GM23248 (cell line): ENCODE data around the gene STX1B. TPM values are rescaled to one million over a fixed set of nuclear protein-coding genes. Genes with fewer than 3 reads are reported as not detected.

Source experiments
- DNase-seq: peaks from one replicate; pipeline ENCODE4 v3.0.0-alpha.2; 2015
- H2AFZ ChIP-seq: fragments of 200-600 bp; sonication (generic); 2 replicates; pipeline ENCODE4 v1.6.1; 2016; ENCODE audit warnings: antibody characterized with exemption
- H3F3A ChIP-seq: fragments of 200-600 bp; sonication (generic); 2 replicates; pipeline ENCODE4 v1.6.1; 2016; ENCODE audit warnings: mild to moderate bottlenecking, antibody characterized with exemption, mixed run types; ENCODE audit not compliant: insufficient read depth
- H3K27ac ChIP-seq: fragments of 200-600 bp; sonication (generic); 2 replicates; pipeline ENCODE4 v1.5.1; 2016; ENCODE audit warnings: mild to moderate bottlenecking
- H3K27me3 ChIP-seq: fragments of 200-600 bp; sonication (generic); replicated peaks from 2 replicates; pipeline ENCODE4 v1.6.1; 2016; ENCODE audit warnings: mild to moderate bottlenecking; ENCODE audit not compliant: insufficient read depth
- H3K36me3 ChIP-seq: fragments of 200-600 bp; sonication (generic); 2 replicates; pipeline ENCODE4 v1.6.1; 2016; ENCODE audit warnings: low read depth, mild to moderate bottlenecking
- H3K4me1 ChIP-seq: fragments of 200-600 bp; sonication (generic); 2 replicates; pipeline ENCODE4 v1.6.1; 2016; ENCODE audit warnings: mild to moderate bottlenecking; ENCODE audit not compliant: insufficient read depth
- H3K4me2 ChIP-seq: fragments of 200-600 bp; sonication (generic); one replicate; pipeline ENCODE4 v1.6.1; 2016; ENCODE audit warnings: mild to moderate bottlenecking; ENCODE audit not compliant: unreplicated experiment
- H3K4me3 ChIP-seq: fragments of 200-600 bp; sonication (generic); 2 replicates; pipeline ENCODE4 v1.5.1; 2016; ENCODE audit warnings: mild to moderate bottlenecking
- H3K79me2 ChIP-seq: fragments of 200-600 bp; sonication (generic); 2 replicates; pipeline ENCODE4 v1.6.1; 2016; ENCODE audit warnings: mild to moderate bottlenecking; ENCODE audit not compliant: insufficient read depth
- H3K9ac ChIP-seq: fragments of 200-600 bp; sonication (generic); 2 replicates; pipeline ENCODE4 v1.6.1; 2016; ENCODE audit warnings: mild to moderate bottlenecking
- H3K9me2 ChIP-seq: fragments of 200-600 bp; sonication (generic); 2 replicates; pipeline ENCODE4 v1.6.1; 2016; ENCODE audit warnings: mixed run types, mild to moderate bottlenecking, moderate library complexity; ENCODE audit not compliant: insufficient read depth
- H3K9me3 ChIP-seq: fragments of 200-600 bp; sonication (generic); one replicate; pipeline ENCODE4 v1.6.1; 2017; ENCODE audit warnings: low read depth
- H4K20me1 ChIP-seq: fragments of 200-600 bp; sonication (generic); 2 replicates; pipeline ENCODE4 v1.6.0; 2016; ENCODE audit not compliant: insufficient read depth
- EZH2 ChIP-seq: fragments of 200-600 bp; sonication (generic); IDR thresholded peaks from 2 replicates; pipeline ENCODE4 v1.6.1; 2018; ENCODE audit warnings: antibody characterized with exemption, mild to moderate bottlenecking; ENCODE audit not compliant: insufficient read depth, poor library complexity, severe bottlenecking
- EZH2phosphoT487 ChIP-seq: fragments of 200-600 bp; sonication (generic); IDR thresholded peaks from 2 replicates; pipeline ENCODE4 v1.6.1; 2018; ENCODE audit warnings: antibody characterized with exemption, moderate library complexity, mild to moderate bottlenecking, low read depth; ENCODE audit not compliant: insufficient read depth
- WGBS, 2 experiments: methylation state at CpG; one replicate each; pipeline ENCODE4 v1.1.6; 2015 to 2017; ENCODE audit warnings: low lambda C conversion rate in 2 of 2, low coverage in 1 of 2; ENCODE audit errors: missing lambda C conversion rate in 2 of 2; 5-methylcytosine and 5-hydroxymethylcytosine counted together
- in situ Hi-C: fragments of 300-500 bp; cut with MboI; formaldehyde crosslinking; loops from 2 replicates; pipeline ENCODE4 v1.15.0; 2020
- polyA plus RNA-seq: library from polyadenylated mRNA; unstranded; fragments of >200 nt; fragmentation: Nextera tagmentation; extraction: Ambion mirVana; gene quantifications from 2 replicates; pipeline ENCODE4 v1.2.1, GENCODE V29; 2016
- total RNA-seq: library from RNA; depleted of rRNA; stranded (reverse); fragments of >200 nt; shearing (Covaris generic); gene quantifications from 2 replicates; pipeline ENCODE4 v1.2.3, GENCODE V29; 2014

STX1B gene
- total and polyA plus RNA-seq, 2 experiments from 2014 or later = 0.23 to 2.3 TPM

- H3K27me3 ChIP-seq = no peaks in the 10 kb centered on the region
- no peaks in the 10 kb centered on the region for H4K20me1 ChIP-seq
- peak; percentile 56 for DNase-seq
- no peak overlapping the region for H3K4me2 ChIP-seq
- peaks cover 17% of the 10 kb centered on the region; the same call in 1 of the 2 replicates for H3K4me1 ChIP-seq
- H3K9ac ChIP-seq = no peak overlapping the region
- peaks cover 10% of the 10 kb centered on the region; the same call in 1 of the 2 replicates for H3K79me2 ChIP-seq
- TF ChIP-seq EZH2phosphoT487 (no peak), EZH2 (no peak)
- H3K4me3 ChIP-seq = no peak overlapping the region
- no peaks in the 10 kb centered on the region for H3K36me3 ChIP-seq
- peak overlapping the region; percentile 1; the same call in 1 of the 2 replicates for H3K27ac ChIP-seq
- no peak overlapping the region for H2AFZ ChIP-seq
- 12 to 18% methylated on average over 3 of the region's 3 CpGs for WGBS, 2 experiments
- in situ Hi-C loops = loop anchor here (25.0 kb wide), 2 partner anchors 761 to 936 kb away; a partner anchor contains a TSS
- peaks cover 32% of the 10 kb centered on the region for H3F3A ChIP-seq
- no peaks in the 10 kb centered on the region for H3K9me3 ChIP-seq
- no peaks in the 10 kb centered on the region for H3K9me2 ChIP-seq
These were observed 58.7 kb downstream of the STX1B start for GRCh38 chr16:30951750-30952149.

- Histone ChIP-seq H4K20me1 (no peaks in the 10 kb centered on the region), H3K9ac (no peak overlapping the region), H3K9me3 (no peaks in the 10 kb centered on the region), H3K4me2 (no peak overlapping the region), H3K4me3 (no peak overlapping the region), H3K79me2 (peaks cover 10% of the 10 kb centered on the region; the same call in 1 of the 2 replicates), H3K36me3 (no peaks in the 10 kb centered on the region), H3F3A (peaks cover 27% of the 10 kb centered on the region), H3K9me2 (no peaks in the 10 kb centered on the region), H3K27ac (no peak overlapping the region), H3K4me1 (peaks cover 17% of the 10 kb centered on the region; the same call in 1 of the 2 replicates), H3K27me3 (no peaks in the 10 kb centered on the region), H2AFZ (no peak overlapping the region)
- TF ChIP-seq EZH2 = no peak
- TF ChIP-seq EZH2phosphoT487 = no peak
- no peak for DNase-seq
- in situ Hi-C loops = loop anchor here (25.0 kb wide), 2 partner anchors 761 to 936 kb away; a partner anchor contains a TSS
- 48 to 54% methylated on average over 1 of the region's 1 CpG for WGBS, 2 experiments
These were observed 59.2 kb downstream of the STX1B start for GRCh38 chr16:30951193-30951592.

- no peak for TF ChIP-seq EZH2phosphoT487
- no peak for TF ChIP-seq EZH2
- peaks cover 17% of the 10 kb centered on the region; the same call in 1 of the 2 replicates for H3K4me1 ChIP-seq
- H3K36me3 ChIP-seq = no peaks in the 10 kb centered on the region
- H3K27me3 ChIP-seq = no peaks in the 10 kb centered on the region
- H3K27ac ChIP-seq = peak overlapping the region; percentile 29; the same call in 1 of the 2 replicates
- H3K4me2 ChIP-seq = peak overlapping the region; percentile 90
- H3K9ac ChIP-seq = peak overlapping the region; percentile 88
- H2AFZ ChIP-seq = no peak overlapping the region
- H3K4me3 ChIP-seq = peak overlapping the region; percentile 95
- WGBS, 2 experiments = 81 to 82% methylated on average over 8 of the region's 8 CpGs
- no peak for DNase-seq
- H4K20me1 ChIP-seq = no peaks in the 10 kb centered on the region
- no peaks in the 10 kb centered on the region for H3K9me2 ChIP-seq
- in situ Hi-C loops = loop anchor here (25.0 kb wide), 2 partner anchors 762 to 937 kb away; a partner anchor contains a TSS
- H3K79me2 ChIP-seq = peaks cover 10% of the 10 kb centered on the region; the same call in 1 of the 2 replicates
- H3K9me3 ChIP-seq = no peaks in the 10 kb centered on the region
- peaks cover 21% of the 10 kb centered on the region for H3F3A ChIP-seq
These were observed 59.8 kb downstream of the STX1B start for GRCh38 chr16:30950516-30951065.

GRCh38 chr16:30949650-30950515 lies 60.6 kb downstream of the STX1B start:
- peak overlapping the region; percentile 88 for H3K9ac ChIP-seq
- H3K27ac ChIP-seq = peak overlapping the region; percentile 65
- H3F3A ChIP-seq = peaks cover 20% of the 10 kb centered on the region
- H3K4me1 ChIP-seq = peaks cover 17% of the 10 kb centered on the region; the same call in 1 of the 2 replicates
- peaks cover 10% of the 10 kb centered on the region; the same call in 1 of the 2 replicates for H3K79me2 ChIP-seq
- no peaks in the 10 kb centered on the region for H3K9me3 ChIP-seq
- peak overlapping the region; percentile 95 for H3K4me3 ChIP-seq
- no peaks in the 10 kb centered on the region for H3K9me2 ChIP-seq
- no peaks in the 10 kb centered on the region for H4K20me1 ChIP-seq
- H2AFZ ChIP-seq = no peak overlapping the region
- H3K36me3 ChIP-seq = 0 out of 2 replicates have a peak, but pooled peaks cover 1% of the 10 kb centered on the region
- WGBS, 2 experiments = 6 to 7% methylated on average over 20 to 21 of the region's 21 CpGs
- H3K27me3 ChIP-seq = no peaks in the 10 kb centered on the region
- peak; percentile 90 for DNase-seq
- TF ChIP-seq EZH2phosphoT487 (no peak), EZH2 (no peak)
- H3K4me2 ChIP-seq = peak overlapping the region; percentile 90
- in situ Hi-C loops = loop anchor here (25.0 kb wide), 2 partner anchors 762 to 937 kb away; a partner anchor contains a TSS
